NK-92 (cell line): ENCODE measurements around the gene FAM181B.
"Not testable (repeated sequence)": the region's sequence is repeated elsewhere in the genome, so short reads cannot be mapped to it uniquely, and the experiment has no call there.

ENCODE experiments used
- DNase-seq: peaks from one replicate; lab custom pipeline; 2025; ENCODE audit not compliant: unreplicated experiment; lab: John Stamatoyannopoulos, UW

Gene FAM181B

DNA sequence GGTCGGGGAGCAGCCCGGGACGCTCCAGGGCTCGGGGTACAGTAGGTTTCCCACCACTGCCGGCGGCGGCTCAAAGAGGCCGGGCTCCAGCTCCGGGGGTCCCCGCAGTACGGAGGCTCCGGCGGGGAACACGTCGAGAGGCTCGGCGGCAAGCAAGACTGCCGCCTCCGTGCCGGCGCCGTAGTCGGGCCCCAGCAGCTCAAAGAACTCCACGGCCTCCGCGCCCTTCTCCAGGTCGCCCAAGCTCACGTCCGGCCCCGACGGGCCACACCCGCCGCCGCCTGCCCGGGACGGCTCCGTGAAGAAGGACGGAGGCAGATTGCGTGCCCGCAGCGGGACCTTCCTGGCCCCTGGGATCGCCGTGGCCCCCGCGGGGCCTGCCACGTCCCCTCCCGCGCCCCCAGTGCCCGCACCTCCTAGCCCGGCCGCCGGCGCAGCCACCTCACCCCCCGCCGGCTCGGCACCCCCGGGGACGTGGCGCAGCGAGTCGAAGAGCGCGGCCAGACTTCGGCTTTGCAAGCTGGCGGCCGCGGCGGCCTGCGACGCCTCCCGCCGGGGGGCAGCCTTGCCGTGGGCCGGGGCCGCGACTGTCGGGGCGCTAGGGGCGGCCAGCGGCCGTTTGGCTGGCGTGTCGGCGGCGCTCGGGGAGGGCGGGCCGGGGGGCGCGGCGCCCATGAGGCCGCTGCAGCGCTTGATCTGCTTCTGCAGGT, 775 bp downstream of the FAM181B start:
- no peak for DNase-seq

DNA sequence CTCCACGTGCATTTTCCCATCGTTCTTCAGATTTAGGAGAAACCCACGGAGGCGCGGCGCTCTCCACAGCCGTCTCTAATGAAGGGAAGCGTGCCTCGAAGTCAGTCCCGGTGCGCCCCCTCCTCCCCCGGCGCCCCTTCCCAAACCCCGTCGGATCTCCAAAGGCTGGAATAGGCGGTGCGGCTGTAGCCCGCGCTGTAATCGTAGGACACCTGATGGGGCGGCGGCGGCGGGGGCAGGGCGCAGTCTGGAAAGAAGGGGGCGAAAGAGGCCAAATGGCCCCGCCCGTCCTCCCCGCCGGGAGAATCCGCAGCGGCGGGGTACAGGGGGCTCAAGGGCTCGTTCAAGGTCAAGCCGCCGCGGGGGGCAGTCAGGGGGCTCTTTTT, 1.3 kb downstream of the FAM181B start:
- DNase-seq = no peak

DNA sequence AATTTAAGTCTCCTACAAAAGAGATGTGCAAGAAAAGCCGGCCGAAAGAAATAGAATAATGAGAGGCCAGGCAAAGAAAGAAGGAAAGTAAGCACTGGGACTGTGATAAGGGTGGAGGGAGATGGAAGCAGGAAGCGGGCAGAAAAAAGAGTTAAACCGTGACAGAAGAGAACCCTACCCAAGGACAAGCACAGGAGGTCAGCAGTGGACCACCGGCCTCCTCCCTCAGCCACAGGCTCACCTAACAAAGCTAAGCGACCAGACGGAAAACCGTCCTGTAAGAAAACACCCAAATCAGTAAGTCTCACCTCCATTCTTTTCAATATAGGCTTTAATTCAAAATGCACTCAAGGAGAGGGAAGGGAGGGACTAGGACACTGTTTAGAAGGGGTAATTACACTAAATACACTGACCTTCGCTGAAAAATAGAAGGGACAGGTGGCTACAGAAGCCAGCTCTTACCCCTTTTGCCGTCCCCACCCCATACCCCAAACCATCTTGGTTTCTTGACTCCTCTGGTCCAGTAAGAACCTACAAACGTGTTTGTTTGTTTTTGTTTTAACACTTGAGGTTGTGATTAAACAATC, 1.9 kb downstream of the FAM181B start:
- no peak for DNase-seq

DNA sequence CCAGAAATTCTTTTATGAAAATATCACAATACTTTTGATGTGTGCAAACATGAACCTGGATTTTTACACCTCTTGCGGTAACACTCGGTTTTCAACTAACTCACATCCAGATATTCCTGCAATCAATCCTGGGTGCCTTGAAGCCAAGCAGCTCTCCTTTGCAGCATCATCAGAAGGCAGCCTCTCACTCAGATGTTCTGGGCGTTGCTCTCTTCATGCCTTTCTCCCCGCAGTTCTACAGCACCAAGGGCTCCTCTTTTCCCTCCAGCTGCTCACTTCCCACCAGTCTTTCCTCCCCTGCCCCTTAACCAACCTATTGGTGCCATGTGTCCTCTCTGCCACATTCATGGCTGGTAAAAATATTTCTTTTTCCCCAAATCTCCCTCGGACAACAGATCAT, 2.9 kb downstream of the FAM181B start:
- DNase-seq = no peak

DNA sequence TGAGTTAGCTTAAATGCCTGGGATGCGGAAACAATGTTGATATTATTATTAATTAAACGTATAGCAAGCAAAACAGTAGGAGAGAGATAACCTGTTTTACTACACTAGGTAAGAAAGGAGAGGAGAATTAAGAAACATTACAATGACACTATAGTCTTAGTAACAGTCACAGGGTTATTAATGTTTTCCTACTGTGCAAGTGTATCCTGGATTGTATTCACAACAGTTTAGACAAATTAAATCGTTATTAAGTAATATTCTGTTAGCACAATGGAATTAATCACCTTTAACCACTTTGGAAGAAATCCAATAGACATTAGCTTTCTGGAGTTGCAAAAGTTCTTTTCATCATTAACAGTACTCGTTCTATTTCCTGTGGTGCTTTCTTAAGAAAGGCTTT, 3.4 kb downstream of the FAM181B start:
- DNase-seq = no peak

DNA sequence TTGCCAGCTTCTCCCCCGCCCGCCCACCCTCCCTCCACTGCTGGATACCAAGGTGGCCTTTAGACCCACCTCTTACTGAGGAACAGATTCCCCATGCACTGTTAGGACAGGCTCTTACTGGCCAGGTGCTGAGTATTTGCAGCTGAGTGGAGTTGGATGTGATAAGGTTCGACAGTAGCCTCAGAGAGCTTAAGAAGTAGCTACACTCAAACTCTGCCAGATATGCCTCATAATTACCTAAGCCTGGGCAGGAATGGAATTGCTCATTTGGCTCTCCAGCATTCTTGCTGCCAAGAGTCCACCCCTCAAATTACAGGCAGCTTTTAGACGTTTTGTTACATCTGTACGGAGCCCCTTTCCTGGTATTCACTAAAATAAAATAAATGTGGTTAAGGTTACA, 9.6 kb downstream of the FAM181B start:
- DNase-seq = no peak

DNA sequence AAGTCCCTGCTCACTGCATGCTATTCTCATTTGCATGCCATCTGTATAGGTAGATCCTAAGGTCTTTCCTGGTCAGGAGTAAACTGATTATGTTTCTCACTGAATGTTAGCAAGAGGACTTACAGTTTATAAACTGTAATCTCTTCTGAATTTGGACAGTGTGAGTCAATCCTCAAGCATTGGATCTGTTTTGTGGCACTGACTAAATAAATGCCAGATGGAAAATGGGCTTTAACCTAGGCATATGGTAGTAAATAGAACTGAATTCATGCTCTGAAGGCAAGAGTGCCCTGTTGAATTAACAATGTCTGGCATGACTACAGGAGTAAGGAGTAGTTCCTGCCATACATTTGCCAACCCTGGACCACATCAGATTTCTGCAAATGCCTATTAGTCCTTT, 11.4 kb downstream of the FAM181B start:
- DNase-seq = no peak

DNA sequence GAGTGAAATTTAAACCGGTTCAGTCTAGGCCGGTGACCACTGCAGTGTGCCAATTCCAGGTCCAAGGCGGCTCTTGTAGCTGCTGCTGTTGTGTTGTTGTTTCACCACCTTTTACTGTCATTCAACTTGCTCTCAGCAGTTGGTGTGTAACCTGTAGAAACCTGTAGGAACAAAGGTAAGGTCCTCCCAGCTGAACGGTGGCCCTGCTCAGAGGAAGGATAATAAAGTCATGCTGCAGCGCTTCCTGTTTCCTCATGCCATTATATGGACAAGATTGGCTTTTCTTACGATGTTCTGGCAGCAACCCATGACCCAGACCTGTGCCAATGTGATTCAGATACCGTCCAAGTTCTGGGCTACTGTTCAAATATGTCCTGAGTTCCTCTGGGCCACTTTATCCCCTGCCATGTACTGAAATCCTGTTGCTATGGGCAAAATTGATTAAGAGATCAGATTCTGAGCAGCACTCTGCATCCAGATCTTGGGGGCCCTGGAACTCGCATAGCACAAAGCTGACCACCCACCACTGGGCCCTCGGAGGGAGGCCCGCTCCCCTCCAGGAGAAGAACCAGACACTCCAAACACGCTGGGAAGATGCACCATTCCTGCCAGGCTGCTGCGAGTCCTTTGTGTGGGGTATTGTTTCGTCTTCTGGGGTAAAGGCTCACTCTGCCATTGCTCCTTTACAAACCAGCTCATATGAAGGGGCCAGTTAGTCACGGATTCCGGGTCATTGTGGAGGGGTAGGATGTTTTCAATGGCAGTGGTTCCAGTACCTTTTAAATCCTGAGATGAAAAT, 13.2 kb downstream of the FAM181B start:
- DNase-seq = no peak

DNA sequence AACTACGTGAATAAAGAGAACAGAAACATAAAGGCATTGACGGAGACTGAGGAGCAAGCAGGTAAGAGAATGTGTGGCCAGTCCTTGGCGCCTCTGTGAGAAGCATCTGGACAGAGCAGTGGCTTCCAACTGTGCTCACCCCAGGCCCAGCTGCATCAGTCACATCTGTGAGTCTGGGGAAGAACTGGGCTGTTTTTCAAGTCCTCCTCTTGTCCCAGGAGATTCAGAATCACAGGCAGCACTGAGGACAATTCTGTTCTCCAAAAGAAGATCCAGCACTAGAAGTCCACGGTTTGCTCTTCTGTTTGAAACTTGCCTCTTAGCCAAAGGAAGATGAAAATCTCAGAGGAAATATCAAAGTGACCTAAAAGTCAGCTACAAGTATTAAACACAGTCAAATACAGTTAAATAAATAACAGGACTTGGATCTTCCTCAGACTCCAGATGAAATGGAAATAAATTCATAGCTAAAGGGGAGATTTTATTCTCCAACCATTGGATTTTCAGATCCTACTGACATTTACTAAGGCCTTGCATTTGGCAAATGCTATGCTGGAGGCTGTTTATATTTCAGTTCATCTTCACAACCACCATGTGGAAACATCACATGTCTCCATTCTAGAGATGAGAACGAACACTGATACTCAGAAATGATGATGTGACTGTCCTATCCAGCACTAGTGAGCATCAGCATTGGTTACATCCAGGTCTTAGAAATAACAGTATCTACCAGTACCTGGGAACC, 14.1 kb downstream of the FAM181B start:
- no peak for DNase-seq

DNA sequence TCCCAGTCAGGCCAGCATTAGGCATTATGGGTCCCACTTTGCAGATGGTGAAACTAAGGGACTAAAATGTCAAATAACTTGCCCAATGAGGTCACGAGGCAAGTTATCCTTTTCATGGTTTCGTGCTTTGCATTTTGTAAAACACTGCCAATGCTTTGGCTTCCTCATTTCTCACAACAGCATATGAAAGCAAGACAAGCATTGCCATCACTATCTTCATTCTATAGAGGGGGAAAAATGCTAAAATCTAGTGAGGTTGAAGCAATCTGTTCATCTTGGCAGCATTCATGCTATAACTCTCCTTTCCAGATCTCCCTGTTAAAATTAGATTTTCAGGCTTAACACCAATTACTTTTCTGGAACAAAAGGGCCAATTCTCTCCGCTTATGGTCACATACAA, 14.8 kb downstream of the FAM181B start:
- DNase-seq = no peak

DNA sequence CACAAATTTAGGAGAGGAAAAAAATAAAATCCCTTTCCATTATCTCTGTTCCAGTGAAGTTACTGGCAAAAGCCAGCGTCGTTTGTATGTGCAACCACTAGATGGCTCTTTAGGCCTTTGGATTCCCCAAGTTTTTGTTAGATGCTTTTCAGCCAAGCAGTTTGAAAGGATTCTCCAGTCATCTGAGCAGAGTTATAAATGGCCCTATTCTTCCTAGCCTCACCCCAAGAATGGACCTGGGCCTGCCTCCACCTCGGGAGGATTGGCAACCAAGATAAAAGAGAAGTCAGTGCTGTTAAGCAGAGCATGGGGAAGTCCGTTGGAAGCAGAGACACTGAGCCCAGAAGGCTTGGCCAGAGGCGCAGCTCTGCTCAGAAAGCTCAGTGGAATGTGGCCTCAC, 15.4 kb downstream of the FAM181B start:
- no peak for DNase-seq

DNA sequence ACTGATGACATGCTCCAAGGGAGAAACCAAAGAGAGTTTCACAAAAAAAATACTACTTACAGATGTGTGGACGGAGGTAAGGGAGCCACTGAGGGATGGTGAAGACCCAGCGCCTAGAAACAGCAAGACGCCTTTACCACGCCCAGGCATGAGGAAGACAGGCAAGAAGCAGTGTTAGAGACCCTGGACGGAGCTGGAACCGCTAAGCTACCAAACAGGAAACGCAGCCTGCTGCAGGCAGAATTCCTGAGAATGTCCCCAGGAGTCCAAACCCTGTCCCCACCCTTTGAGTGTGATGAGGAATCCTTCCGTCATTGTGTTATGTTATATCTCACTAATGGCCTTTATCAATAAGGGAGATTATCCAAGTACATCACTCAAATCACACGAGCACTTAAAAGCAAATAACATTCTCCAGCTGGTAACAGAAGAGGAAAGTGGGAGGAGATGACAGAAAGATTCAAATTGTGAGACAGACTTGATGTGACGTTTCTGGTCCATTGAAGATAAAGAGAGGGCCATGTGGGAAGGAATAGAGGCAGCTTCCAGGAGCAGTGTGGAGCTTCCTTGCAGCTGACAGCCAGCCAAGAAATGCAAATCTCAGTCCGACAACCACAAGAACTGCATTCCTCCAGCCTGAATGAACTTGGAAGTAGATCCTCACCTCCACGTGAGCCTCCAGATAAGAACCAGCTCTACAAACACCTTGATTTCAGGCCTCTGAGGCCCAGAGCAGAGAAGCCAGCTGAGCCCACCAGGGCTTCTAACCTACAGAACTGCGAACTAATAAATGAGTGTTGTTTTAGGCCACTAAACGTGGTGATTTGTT, 19.1 kb downstream of the FAM181B start:
- DNase-seq = no peak

DNA sequence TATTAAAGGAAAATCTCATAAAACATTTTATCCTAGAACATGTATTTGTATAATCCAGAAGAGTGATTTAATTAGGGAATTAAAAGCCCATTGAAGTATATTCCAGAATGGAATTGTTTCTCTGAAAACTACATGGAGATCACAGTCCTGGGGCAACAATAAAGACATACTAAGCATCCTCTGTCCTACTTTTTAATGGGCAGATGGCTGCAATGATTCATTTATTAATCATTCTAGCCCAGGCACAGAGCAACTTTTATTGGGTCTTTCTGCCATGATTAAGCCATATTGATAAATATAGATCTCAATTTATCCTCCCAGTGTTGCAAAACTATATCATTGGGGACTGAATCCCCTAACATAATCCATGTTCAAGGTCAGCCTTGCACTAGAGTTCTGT, 22.0 kb downstream of the FAM181B start:
- DNase-seq = no peak

DNA sequence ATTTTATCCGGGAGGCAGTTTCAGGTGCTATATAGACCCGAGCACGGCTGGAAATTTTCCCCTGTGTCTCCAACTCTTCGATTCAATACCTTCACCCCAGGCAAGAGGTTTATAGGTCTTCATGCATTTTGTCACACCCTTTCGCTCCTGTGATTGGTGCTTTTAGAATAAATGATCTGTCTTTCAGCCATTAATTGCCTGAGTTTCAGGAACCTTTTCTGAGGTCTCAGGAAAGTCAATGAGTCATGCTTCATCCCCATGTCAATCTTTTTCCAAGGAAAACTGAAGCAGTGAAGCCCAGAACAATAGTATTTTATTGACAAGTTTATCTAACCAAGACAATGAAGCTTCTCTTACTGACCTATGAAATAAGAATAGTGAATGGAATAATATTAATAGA, 29.9 kb downstream of the FAM181B start:
- DNase-seq = no peak

DNA sequence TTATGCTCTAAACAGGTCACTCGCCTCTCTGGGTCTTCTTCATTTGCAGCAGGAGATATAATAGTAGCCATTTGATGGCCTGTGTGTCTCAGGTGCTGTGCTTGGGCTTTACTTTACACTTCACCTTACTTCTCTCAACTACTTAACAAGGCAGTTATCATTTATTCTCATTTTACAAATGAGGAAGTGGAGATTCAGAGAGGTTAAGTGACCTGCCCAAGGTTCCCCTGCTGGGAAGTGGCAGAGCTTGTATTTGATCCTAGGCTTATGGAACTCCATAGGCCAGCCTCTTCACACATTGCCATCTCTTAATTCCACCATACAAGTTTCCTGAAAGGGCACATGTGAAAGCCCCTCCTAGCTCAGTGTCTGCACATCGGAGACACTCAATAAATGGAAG, 30.4 kb downstream of the FAM181B start:
- no peak for DNase-seq

DNA sequence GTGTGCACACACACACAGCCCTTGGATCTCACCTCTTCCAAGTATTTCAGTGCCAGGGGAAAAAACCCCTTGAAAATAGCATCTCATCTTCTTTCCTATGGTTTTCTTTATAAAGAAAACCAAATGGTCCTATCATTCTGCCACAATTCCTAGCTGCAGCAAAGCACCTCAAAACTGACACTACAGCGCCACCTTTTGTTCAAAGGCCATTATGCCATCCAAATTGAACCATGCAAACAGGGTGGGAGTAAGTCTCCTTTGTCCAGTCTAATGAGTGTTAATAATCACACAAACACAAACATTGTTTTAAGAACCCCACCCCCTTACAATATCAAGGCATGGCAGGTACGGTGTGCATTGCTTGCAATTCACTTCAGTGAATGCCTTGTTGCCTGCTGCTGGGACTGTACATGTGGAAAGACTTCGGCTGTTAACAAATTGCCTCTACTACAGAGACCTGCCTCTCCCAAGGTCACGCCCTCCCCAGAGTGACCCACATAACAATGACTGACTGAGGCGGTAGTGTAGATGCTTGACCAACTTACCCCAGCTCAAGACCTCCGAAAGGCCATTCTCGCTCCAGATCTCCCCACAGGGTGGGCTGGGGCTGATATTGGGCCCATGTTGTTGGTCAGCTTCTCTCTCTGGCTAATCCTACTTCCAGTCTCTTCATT, 31.7 kb downstream of the FAM181B start:
- no peak for DNase-seq

DNA sequence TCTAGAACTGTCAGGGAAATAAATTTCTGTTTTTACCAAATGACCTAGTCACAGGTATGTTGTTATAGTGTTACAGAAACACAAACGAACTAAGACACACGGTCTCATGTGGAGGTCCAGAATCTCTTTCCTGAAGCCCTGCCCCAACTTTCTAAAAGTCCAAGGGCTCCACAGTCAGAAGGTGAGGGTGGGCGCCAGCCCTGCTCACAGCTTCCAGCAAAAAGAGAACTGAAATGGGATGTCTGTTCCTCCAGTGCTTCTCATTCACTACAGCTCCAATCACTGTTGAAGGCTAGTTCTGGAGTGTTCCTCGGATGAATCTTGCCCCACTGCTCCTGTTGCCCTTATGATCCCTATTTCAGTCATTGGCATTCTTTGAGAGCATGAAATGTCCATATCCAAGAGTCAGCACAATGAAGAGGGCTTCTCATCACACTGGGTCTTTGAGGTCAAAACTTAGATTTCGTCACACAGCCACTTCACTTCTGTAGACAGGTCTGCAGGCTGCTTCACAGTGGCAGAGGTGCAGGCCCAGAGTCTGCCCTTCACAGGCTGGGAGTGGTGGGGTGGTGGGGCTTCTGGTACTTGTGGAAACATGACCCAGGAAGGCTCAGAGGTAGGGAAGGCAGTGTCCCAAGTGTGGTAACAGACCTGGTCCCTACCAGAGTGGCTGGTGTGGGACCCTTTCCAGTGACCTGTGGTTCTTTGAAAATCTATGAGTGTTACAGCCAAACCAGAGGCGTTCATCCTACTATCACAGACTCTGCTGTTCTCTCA, 34.9 kb downstream of the FAM181B start:
- DNase-seq = no peak

DNA sequence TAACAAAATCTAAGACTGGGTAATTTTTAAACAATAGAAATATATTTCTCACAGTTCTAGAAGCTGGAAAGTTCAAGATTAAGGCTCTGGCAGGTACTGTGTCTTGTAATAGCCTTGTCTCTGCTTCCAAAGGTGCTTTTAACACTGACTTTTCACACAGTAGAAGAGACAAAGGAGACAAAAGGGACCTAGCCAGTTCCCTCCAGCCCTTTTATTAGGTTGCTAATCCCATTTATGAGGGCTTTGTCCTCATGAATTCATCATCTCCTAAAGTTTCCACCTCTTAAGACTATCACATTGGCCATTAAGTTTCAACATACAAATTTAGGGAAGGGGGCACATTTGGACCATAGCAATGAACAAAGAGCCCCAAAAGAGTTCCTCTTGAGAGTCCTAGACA, 40.7 kb downstream of the FAM181B start:
- DNase-seq = no peak

DNA sequence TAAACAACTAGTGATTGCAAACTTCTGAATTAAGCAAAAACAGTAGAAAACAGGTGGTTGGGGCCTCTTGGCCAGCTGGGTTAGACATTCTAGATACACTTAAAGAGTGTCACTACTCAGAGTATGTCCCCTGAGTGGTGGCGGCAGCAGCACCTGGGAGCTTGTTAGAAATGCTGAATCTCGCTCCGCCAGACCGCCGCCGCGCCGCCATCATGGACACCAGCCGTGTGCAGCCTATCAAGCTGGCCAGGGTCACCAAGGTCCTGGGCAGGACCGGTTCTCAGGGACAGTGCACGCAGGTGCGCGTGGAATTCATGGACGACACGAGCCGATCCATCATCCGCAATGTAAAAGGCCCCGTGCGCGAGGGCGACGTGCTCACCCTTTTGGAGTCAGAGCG, 44.3 kb downstream of the FAM181B start:
- DNase-seq = not testable (repeated sequence)
